ENCODE data around the gene CLCN6.
A peak's percentile ranks its signal among the peaks of the same experiment; 100 is the strongest.

CLCN6 gene

GRCh38 chr1:11795238-11795890 lies 10.6 kb upstream of the CLCN6 start:
- H3K36me3 ChIP-seq (ENCODE audit: control insufficient read depth, insufficient read depth, low read length): peaks cover 13% of the 10 kb centered on the region
- no peak overlapping the region for H3K27ac ChIP-seq (ENCODE audit: insufficient read depth, low read depth, low read length, poor library complexity, severe bottlenecking)
- no peak overlapping the region for H3K4me3 ChIP-seq (ENCODE audit: insufficient read depth, low read depth, low read length)
- H3K27me3 ChIP-seq (ENCODE audit: control insufficient read depth, insufficient read depth, low read length, poor library complexity, severe bottlenecking): no peaks in the 10 kb centered on the region
- H3K9me3 ChIP-seq (ENCODE audit: control insufficient read depth, low read length): no peaks in the 10 kb centered on the region
- WGBS, 2 experiments: 87 to 88% methylated on average over 14 of the region's 14 CpGs
- no peaks in the 10 kb centered on the region for H3K4me1 ChIP-seq (ENCODE audit: control insufficient read depth, insufficient read depth, low read length)

- H3K4me1 ChIP-seq (ENCODE audit: control insufficient read depth, insufficient read depth, low read length): no peaks in the 10 kb centered on the region
- no peaks in the 10 kb centered on the region for H3K9me3 ChIP-seq (ENCODE audit: control insufficient read depth, low read length)
- no peak overlapping the region for H3K4me3 ChIP-seq (ENCODE audit: insufficient read depth, low read depth, low read length)
- no peaks in the 10 kb centered on the region for H3K27me3 ChIP-seq (ENCODE audit: control insufficient read depth, insufficient read depth, low read length, poor library complexity, severe bottlenecking)
- peaks cover 13% of the 10 kb centered on the region for H3K36me3 ChIP-seq (ENCODE audit: control insufficient read depth, insufficient read depth, low read length)
- 97% methylated on average over 15 of the region's 15 CpGs for WGBS, 2 experiments
- no peak overlapping the region for H3K27ac ChIP-seq (ENCODE audit: insufficient read depth, low read depth, low read length, poor library complexity, severe bottlenecking)
Observed at GRCh38 chr1:11796036-11796828, 9.8 kb upstream of the CLCN6 start.

GRCh38 chr1:11797525-11798216 lies 8.3 kb upstream of the CLCN6 start:
- WGBS, 2 experiments: 93 to 95% methylated on average over 6 of the region's 6 CpGs
- Histone ChIP-seq H3K9me3 (ENCODE audit: control insufficient read depth, low read length) (no peaks in the 10 kb centered on the region), H3K27ac (ENCODE audit: insufficient read depth, low read depth, low read length, poor library complexity, severe bottlenecking) (no peak overlapping the region), H3K4me3 (ENCODE audit: insufficient read depth, low read depth, low read length) (no peak overlapping the region), H3K36me3 (ENCODE audit: control insufficient read depth, insufficient read depth, low read length) (peaks cover 10% of the 10 kb centered on the region), H3K27me3 (ENCODE audit: control insufficient read depth, insufficient read depth, low read length, poor library complexity, severe bottlenecking) (no peaks in the 10 kb centered on the region), H3K4me1 (ENCODE audit: control insufficient read depth, insufficient read depth, low read length) (peaks cover 5% of the 10 kb centered on the region)

- no peaks in the 10 kb centered on the region for H3K9me3 ChIP-seq (ENCODE audit: control insufficient read depth, low read length)
- H3K27ac ChIP-seq (ENCODE audit: insufficient read depth, low read depth, low read length, poor library complexity, severe bottlenecking): no peak overlapping the region
- 93 to 95% methylated on average over 5 of the region's 5 CpGs for WGBS, 2 experiments
- H3K4me3 ChIP-seq (ENCODE audit: insufficient read depth, low read depth, low read length): no peak overlapping the region
- H3K27me3 ChIP-seq (ENCODE audit: control insufficient read depth, insufficient read depth, low read length, poor library complexity, severe bottlenecking): no peaks in the 10 kb centered on the region
- H3K4me1 ChIP-seq (ENCODE audit: control insufficient read depth, insufficient read depth, low read length): peaks cover 15% of the 10 kb centered on the region
- peaks cover 7% of the 10 kb centered on the region for H3K36me3 ChIP-seq (ENCODE audit: control insufficient read depth, insufficient read depth, low read length)
Observed at GRCh38 chr1:11799099-11799498, 6.9 kb upstream of the CLCN6 start.

GRCh38 chr1:11799896-11800295 lies 6.1 kb upstream of the CLCN6 start:
- Histone ChIP-seq H3K27ac (ENCODE audit: insufficient read depth, low read depth, low read length, poor library complexity, severe bottlenecking) (no peak overlapping the region), H3K4me1 (ENCODE audit: control insufficient read depth, insufficient read depth, low read length) (peaks cover 23% of the 10 kb centered on the region)

GRCh38 chr1:11800391-11800755 lies 5.6 kb upstream of the CLCN6 start:
- no peak overlapping the region for H3K27ac ChIP-seq (ENCODE audit: insufficient read depth, low read depth, low read length, poor library complexity, severe bottlenecking)
- 93 to 98% methylated on average over 7 to 8 of the region's 8 CpGs for WGBS, 2 experiments
- peaks cover 25% of the 10 kb centered on the region for H3K4me1 ChIP-seq (ENCODE audit: control insufficient read depth, insufficient read depth, low read length)

More at GRCh38 chr1:11799896-11800295, 6.1 kb upstream of the CLCN6 start:
- no peaks in the 10 kb centered on the region for H3K27me3 ChIP-seq (ENCODE audit: control insufficient read depth, insufficient read depth, low read length, poor library complexity, severe bottlenecking)
- H3K36me3 ChIP-seq (ENCODE audit: control insufficient read depth, insufficient read depth, low read length): peaks cover 7% of the 10 kb centered on the region
- no peak overlapping the region for H3K4me3 ChIP-seq (ENCODE audit: insufficient read depth, low read depth, low read length)
- 93 to 94% methylated on average over 9 of the region's 9 CpGs for WGBS, 2 experiments
- no peaks in the 10 kb centered on the region for H3K9me3 ChIP-seq (ENCODE audit: control insufficient read depth, low read length)

GRCh38 chr1:11800756-11801433 lies 5.1 kb upstream of the CLCN6 start:
- WGBS, 2 experiments: 94 to 96% methylated on average over 21 of the region's 21 CpGs

More at GRCh38 chr1:11800391-11800755, 5.6 kb upstream of the CLCN6 start:
- peaks cover 7% of the 10 kb centered on the region for H3K36me3 ChIP-seq (ENCODE audit: control insufficient read depth, insufficient read depth, low read length)
- no peaks in the 10 kb centered on the region for H3K27me3 ChIP-seq (ENCODE audit: control insufficient read depth, insufficient read depth, low read length, poor library complexity, severe bottlenecking)
- no peaks in the 10 kb centered on the region for H3K9me3 ChIP-seq (ENCODE audit: control insufficient read depth, low read length)
- no peak overlapping the region for H3K4me3 ChIP-seq (ENCODE audit: insufficient read depth, low read depth, low read length)

GRCh38 chr1:11802616-11802972 lies 3.4 kb upstream of the CLCN6 start:
- peaks cover 36% of the 10 kb centered on the region for H3K4me1 ChIP-seq (ENCODE audit: control insufficient read depth, insufficient read depth, low read length)
- 22 to 31% methylated on average over 6 of the region's 6 CpGs for WGBS, 2 experiments
- H3K9me3 ChIP-seq (ENCODE audit: control insufficient read depth, low read length): no peaks in the 10 kb centered on the region
- peak overlapping the region; percentile 45 for H3K4me3 ChIP-seq (ENCODE audit: insufficient read depth, low read depth, low read length)
- H3K36me3 ChIP-seq (ENCODE audit: control insufficient read depth, insufficient read depth, low read length): no peaks in the 10 kb centered on the region
- no peak overlapping the region for H3K27ac ChIP-seq (ENCODE audit: insufficient read depth, low read depth, low read length, poor library complexity, severe bottlenecking)
- no peaks in the 10 kb centered on the region for H3K27me3 ChIP-seq (ENCODE audit: control insufficient read depth, insufficient read depth, low read length, poor library complexity, severe bottlenecking)

More at GRCh38 chr1:11800756-11801433, 5.1 kb upstream of the CLCN6 start:
- Histone ChIP-seq H3K36me3 (ENCODE audit: control insufficient read depth, insufficient read depth, low read length) (peaks cover 4% of the 10 kb centered on the region), H3K27me3 (ENCODE audit: control insufficient read depth, insufficient read depth, low read length, poor library complexity, severe bottlenecking) (no peaks in the 10 kb centered on the region), H3K4me3 (ENCODE audit: insufficient read depth, low read depth, low read length) (no peak overlapping the region), H3K4me1 (ENCODE audit: control insufficient read depth, insufficient read depth, low read length) (peaks cover 25% of the 10 kb centered on the region), H3K27ac (ENCODE audit: insufficient read depth, low read depth, low read length, poor library complexity, severe bottlenecking) (no peak overlapping the region), H3K9me3 (ENCODE audit: control insufficient read depth, low read length) (no peaks in the 10 kb centered on the region)

GRCh38 chr1:11802973-11803885 lies 2.8 kb upstream of the CLCN6 start:
- H3K36me3 ChIP-seq (ENCODE audit: control insufficient read depth, insufficient read depth, low read length): no peaks in the 10 kb centered on the region
- H3K4me3 ChIP-seq (ENCODE audit: insufficient read depth, low read depth, low read length): peak overlapping the region; percentile 45
- 7 to 10% methylated on average over 28 of the region's 28 CpGs for WGBS, 2 experiments
- H3K27me3 ChIP-seq (ENCODE audit: control insufficient read depth, insufficient read depth, low read length, poor library complexity, severe bottlenecking): no peaks in the 10 kb centered on the region
- peaks cover 38% of the 10 kb centered on the region for H3K4me1 ChIP-seq (ENCODE audit: control insufficient read depth, insufficient read depth, low read length)
- H3K9me3 ChIP-seq (ENCODE audit: control insufficient read depth, low read length): no peaks in the 10 kb centered on the region
- peak overlapping the region; percentile 73 for H3K27ac ChIP-seq (ENCODE audit: insufficient read depth, low read depth, low read length, poor library complexity, severe bottlenecking)

All from ectodermal cell (in vitro differentiated cells).